Embryonic facial prominence (tissue), 1 donor: ENCODE results near the gene FTSJ3.

ENCODE experiments used
- DNase-seq: peaks from one replicate; pipeline ENCODE4 v3.0.0-alpha.2; 2016; ENCODE audit errors: extremely low spot score

The FTSJ3 gene

GRCh38 chr17:63786117-63786516, 41.3 kb downstream of the FTSJ3 start:
- DNase-seq, result no peak

DNA sequence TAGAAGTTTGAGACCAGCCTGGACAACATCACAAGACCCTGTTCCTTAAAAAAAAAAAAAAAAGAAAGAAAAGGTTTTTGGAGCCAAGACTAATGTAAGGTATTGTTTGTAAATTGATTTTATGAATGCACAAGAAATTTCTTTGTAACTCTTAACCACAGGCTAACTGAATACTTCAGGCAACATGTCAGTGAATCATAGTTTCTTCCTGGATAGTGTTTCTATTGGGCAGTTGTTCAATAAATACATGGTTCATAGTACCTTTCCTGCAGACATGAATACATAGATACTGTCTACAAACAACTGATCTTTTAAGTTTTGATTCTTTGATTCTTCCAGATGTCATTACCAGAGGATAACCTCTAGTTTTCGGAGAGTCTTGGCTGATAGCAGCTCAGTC, 41.9 kb downstream of the FTSJ3 start:
- no peak for DNase-seq

- no peak for DNase-seq
Observed at GRCh38 chr17:63783522-63783921, 43.9 kb downstream of the FTSJ3 start.

DNA sequence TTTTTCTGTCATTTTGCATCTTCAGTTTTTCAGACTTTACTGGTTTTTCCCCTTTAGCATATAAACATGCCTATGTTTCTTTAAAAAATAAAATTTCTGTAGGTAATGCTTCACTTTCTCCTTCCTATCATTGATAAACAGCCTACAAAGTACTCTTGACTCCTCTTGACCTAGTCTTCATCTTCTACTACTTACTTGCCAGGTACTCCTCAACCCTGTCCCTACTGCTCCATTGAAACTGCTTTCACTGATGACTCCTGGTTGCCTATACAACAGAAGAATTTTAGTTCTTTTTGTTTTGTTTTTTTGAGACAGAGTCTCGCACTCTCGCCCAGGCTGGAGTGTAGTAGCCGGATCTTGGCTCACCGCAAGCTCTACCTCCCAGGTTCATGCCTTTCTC, 46.5 kb downstream of the FTSJ3 start:
- no peak for DNase-seq

DNA sequence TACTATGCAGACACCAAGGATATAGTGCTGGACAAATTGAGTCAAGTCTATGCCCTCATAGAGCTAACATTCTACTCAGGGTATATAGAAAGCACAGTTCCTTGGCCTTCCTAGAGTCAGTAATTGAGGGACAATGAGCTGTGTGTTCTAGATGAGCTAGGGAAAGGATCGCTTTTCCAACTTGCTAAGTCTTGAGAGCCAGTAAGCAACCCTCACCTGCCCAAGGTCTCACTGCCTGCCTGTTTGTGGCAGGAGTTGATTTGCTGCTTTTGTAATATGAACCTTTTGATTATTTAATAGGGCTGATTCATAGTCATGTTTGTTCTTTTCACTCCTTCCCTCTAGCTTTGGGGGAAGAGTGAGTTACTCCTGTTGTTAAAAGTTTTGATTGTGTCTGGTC, 47.0 kb downstream of the FTSJ3 start:
- DNase-seq, result no peak

DNA sequence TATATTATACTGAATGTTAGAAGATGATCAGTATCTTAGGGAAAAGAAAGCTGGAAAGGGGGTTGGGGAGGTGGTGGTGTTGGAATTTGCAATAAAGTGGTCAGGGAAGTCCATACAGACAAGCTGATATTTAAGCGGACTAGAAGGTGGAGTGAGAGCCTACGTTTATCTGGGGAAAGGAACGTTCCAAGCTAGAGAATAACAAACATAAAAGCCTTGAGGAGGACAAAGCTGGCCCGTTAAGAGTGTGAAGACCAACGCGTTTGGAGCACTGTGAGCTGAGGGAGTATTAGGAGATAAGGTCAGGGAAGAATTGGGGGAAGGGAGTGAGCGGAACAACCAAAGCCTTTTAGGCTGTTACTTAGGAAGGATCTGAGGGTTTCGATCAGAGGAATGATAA, 52.0 kb downstream of the FTSJ3 start:
- no peak for DNase-seq

- no peak for DNase-seq
Observed at GRCh38 chr17:63774969-63775265, 52.5 kb downstream of the FTSJ3 start.

- peak; percentile 8 for DNase-seq
Observed at GRCh38 chr17:63774141-63774968, 53.1 kb downstream of the FTSJ3 start, which contains the start of gene DDX42. DDX42 (plus strand) TSS chr17:63774170; CDS start chr17:63787050, 12,880 bp downstream.

- DNase-seq, result peak; percentile 95
Observed at GRCh38 chr17:63773272-63774140, 54.0 kb downstream of the FTSJ3 start, which contains the start of gene CCDC47. CCDC47 (minus strand) TSS chr17:63773597; CDS start chr17:63766175, 7,422 bp downstream.

DNA sequence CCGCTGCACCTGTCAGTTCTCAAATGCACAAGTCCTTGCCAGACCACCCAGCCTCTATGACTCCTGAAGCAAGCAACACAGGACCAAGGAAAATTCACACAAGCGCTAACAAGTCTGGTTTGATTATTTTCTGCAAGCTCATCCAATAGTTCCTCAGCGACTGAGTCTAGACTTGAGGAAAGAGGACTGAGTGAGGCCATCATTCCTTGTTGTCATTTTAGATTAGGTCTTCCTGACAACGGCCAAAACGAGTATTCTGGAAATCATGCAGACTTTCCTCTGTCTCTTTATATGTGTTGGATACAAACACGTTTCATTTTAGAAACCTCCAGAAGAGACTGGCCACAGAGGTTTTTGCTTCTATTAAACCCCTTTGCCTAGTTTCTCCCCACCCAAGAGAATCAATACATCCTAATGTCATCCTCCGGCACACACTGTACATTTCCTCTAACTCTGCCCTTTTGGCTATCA, 54.6 kb downstream of the FTSJ3 start:
- DNase-seq, result no peak
